HG03565 (cell line): ENCODE measurements around the gene CNST.
"Not testable (repeated sequence)": the region's sequence is repeated elsewhere in the genome, so short reads cannot be mapped to it uniquely, and the experiment has no call there.

Experiments
- ATAC-seq: cut with Tn5 transposase; IDR thresholded peaks from one replicate; pipeline ENCODE4 v1.9.1; 2021; ENCODE audit warnings: mild to moderate bottlenecking, moderate library complexity; ENCODE audit not compliant: unreplicated experiment

CNST gene

GRCh38 chr1:246583056-246583440 lies 16.8 kb downstream of the CNST start:
- ATAC-seq, result no peak

DNA sequence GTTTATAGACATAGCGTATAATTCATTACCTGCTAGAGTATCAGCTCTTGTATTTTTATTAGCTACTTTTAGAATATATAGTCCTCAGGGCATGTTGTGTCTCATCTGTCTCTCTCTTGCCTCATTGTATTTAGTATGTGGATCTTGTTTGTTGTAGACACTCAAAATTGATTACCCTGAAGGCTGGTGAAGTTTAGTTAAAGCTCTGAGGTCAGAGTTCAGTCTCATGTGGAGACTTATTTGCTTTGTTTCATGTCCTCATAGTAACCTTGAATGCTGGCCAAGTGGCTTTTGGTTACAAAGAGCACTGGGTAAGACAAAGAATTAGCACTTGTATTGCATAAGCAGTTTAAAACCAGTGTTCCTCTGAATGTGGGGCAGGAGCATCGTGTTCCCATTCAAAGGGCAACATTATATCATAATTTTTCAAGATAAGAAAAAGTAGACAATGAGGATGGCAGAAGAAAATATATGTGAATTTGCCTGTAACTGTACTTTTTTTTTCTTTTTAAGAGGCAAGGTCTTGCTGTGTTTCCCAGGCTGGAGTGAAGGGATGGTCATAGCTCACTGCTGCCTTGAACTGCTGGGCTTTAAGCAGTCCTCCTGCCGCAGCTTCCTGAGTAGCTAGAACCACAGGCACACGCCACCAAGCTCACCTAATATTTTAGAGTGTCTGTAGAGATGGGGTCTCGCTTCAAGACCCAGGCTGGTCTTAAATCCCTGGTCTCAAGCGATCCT lies 17.4 kb downstream of the CNST start:
- ATAC-seq, result no peak

GRCh38 chr1:246587032-246587431 lies 20.8 kb downstream of the CNST start:
- no peak for ATAC-seq

DNA sequence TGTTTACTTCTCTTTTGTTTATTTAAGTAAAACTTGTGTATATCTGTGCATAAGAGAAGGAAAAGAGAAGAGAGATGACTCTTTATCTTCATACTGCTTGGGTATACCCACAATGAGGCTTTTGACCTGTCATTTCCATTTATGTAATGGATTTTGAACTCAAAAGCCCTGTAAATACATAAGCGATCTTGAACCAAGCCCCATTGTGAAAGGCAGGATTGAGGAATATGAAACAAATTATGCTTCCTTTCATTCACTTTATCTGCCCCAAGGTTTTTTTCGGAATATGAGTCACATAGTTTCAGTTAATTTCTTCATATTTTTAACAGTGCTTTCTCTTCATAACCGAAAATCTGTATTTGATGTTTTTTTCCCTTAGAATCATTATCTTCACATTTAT lies 21.4 kb downstream of the CNST start:
- ATAC-seq, result no peak

- ATAC-seq, result no peak
These were observed 22.0 kb downstream of the CNST start for GRCh38 chr1:246588159-246588721.

DNA sequence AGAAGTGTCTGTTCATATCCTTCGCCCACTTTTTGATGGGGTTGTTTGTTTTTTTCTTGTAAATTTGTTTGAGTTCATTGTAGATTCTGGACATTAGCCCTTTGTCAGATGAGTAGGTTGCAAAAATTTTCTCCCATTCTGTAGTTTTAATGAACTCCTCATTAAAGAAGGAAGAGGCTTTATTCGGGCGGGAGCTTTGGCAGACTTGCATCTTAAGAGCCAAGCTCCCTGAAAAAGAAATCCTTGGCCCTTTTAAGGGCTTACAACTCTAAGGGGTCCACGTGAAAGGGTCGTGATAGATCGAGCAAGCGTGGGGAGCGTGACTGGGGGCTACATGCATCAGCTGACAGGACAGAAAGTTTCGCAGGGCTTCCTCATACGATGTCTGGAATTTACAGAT lies 23.7 kb downstream of the CNST start:
- not testable (repeated sequence) for ATAC-seq

DNA sequence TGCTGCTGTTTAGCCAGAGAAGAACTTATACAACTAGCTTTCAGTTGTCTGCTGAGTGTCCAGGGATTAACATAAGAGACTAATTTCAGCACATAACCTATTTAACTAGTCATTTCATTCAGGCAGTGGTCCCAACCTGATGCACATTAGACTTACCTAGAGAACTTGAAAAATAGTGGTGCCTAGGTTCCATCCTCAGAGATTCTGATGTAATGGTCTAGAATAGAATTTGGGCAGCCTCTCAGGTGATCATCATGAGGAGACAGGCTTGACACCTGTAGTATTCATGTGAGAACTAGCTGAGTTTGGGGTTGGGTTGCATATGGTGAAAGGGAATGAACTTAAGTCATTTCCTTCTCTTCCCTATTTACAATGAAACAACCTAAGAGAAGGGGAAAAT lies 24.8 kb downstream of the CNST start:
- peak; percentile 23 for ATAC-seq

DNA sequence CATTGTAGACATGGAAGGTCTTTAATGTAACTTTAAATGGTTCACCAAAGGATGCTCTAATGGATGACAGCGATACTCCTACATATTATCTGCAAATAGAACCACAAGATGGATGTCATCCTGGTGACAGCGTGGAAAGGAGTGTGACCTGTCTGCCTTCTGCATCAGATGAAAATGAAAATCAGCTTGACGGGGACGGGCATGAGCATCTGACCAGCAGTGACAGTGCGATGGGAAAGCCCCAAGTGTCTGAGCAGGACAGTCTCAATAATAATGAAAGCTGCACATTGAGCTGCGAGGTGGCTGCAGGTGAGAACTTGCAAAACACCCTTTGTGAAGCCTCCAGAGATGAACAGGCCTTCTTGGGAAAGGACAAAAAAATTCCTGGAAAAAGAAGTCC lies 25.2 kb downstream of the CNST start:
- ATAC-seq, result peak; percentile 81

GRCh38 chr1:246591958-246592357 lies 25.7 kb downstream of the CNST start:
- ATAC-seq, result no peak

DNA sequence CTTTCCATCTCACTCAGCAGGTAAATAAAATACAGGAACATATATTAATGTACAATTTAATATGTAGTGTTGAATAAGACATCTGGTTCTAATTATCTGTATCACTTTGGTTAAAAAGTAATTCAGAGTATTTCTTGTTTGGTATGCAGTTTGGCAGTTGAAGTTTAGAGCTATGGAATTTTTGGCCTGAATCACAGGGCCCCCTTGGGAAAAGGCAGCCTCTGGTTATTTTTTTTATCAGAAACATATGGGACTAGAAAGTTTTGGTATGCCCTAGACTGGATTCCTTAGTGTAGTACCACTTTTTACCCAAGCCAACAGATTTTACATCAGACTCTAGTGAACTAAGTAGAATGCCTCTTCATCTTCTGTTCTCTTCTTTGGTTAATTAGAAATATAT lies 26.4 kb downstream of the CNST start:
- no peak for ATAC-seq

- no peak for ATAC-seq
These were observed 28.9 kb downstream of the CNST start for GRCh38 chr1:246595146-246595545.

DNA sequence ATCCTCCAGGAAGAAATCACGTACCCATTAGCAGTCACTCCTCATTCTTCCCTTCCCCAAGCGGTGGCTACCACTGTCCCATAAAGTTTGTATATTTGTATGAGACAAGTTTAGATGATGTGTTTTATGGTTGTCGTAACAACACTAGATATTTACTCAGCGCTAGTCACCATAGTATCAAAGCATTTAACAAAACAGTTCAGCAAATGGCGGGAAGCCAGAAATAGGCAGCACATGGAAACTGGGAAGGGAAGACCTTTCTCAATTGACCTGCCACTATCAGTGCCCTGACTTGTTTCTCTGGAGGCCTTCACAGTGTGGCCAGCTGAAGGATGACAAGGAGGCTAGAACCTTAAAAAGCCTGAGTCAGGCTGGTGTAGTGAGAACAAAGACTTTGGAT lies 31.1 kb downstream of the CNST start:
- no peak for ATAC-seq

- no peak for ATAC-seq
These were observed 31.7 kb downstream of the CNST start for GRCh38 chr1:246597971-246598370.

GRCh38 chr1:246599315-246599714 lies 33.1 kb downstream of the CNST start:
- ATAC-seq, result no peak

GRCh38 chr1:246600579-246600978 lies 34.3 kb downstream of the CNST start:
- ATAC-seq, result no peak

DNA sequence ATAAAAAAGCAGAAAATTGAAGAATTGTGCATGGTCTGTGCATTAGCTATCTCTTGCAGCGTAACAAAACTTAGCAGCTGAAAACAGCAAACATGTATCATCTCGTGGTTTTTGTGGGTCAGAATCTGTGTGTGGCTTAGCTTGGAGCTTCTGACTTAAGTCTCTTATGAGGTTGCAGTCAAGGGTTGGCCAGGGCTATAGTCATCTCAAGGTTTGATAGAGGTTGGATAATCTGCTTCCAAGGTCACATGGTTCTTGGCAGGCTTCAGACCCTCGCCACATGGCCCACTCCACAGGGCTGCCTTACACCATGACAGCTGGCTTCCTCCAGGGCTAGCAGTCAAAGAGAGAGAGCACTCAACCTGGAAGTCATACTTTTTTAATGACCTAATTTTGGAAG lies 35.9 kb downstream of the CNST start:
- no peak for ATAC-seq

DNA sequence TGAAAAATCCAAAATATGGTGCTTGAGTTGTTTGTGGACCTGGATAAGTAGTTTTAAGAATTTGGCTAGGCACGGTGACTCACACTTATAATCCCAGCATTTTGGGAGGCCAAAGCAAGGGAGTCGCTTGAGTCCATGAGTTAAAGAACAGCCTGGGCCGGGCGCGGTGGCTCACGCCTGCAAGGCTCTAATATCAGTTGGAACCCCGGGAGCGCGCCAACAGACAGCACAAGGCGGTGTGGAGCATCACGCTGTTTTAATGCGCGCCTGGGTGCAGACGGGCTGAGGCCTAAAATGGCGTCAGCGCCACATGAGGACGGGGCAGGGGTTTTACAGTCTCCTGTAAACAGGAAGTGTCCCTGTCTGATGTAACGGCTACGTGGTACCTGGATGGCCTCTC lies 39.0 kb downstream of the CNST start:
- ATAC-seq, result not testable (repeated sequence)

GRCh38 chr1:246607462-246607861 lies 41.2 kb downstream of the CNST start:
- ATAC-seq, result no peak

DNA sequence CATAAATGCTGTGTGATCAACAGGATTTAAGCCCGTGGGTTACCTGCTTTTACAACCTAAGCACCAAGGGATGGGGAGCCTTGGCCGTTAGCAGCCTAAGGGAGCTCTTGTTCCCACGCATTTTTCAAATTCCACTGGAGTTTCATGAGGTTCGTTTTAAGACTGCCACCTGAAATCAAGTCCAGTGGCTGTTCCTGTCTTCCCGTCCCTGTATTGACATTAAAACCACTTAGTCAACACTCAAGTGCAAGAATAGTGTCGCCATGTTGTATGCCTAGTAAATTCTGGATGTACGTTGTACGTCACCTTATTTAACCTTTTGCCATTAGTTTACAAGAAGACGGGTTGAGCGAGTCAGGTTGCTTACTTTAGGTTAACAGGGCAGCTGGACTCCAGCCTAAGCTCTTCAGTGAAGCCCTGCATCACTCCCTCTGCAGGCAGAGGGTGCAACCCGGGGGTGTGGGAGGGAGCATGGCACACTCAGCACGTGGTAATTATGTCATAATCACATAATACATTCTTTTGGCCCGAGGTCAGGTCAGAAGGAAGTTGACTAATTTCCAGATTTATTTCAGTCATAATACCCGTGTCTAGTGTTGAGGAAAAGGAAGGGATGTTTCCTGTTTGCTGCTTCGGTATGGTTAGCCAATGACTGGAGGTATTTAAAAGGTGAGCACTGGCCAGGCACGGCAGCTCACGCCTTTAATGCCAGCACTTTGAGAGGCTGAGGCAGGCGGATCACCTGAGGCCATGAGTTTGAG lies 42.5 kb downstream of the CNST start:
- ATAC-seq, result peak; percentile 63

DNA sequence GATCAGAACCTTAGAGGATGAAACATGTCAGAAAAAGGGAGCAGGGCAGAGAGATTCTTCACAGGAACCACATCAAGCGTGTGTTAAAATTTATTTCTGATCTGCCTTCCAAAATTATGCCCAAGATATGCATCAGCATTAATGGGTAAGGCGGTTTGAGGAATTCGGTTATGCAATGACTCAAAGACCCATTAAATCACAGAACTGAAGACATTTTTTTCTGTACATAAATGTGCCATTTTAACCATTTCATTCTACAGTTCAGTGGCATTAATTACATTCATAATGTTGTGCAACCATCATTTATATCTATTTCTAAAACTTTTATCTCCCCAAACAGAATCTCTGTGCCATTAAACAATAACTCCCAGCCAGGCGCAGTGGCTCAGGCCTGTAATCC lies 43.4 kb downstream of the CNST start:
- ATAC-seq, result no peak

- no peak for ATAC-seq
These were observed 47.0 kb downstream of the CNST start for GRCh38 chr1:246613096-246613758.

DNA sequence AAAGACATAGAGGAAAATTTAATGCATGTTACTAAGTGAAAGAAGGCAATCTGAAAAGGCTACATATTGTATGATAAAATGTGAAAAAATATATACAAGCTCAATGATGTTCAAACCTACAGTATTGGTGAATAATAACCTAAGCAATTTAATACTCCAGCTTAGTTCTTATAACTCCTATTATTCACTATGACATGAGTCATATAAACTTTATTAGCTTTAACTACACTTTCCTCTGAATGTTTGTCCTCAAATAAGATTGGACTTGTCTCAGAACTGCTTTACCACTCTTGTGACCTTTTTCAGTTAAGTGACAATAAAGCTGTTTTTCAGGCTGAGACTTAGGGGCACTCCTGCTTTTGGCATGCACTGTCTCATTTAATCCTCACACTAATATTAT lies 50.9 kb downstream of the CNST start:
- no peak for ATAC-seq
